T1000 (cell line): ENCODE data around the gene MRPL42.
"Not testable (repeated sequence)": the region's sequence is repeated elsewhere in the genome, so short reads cannot be mapped to it uniquely, and the experiment has no call there.

Source experiments
- DNase-seq: peaks from one replicate; lab custom pipeline; 2025; ENCODE audit warnings: mixed read lengths; lab: John Stamatoyannopoulos, UW

The MRPL42 gene

DNA sequence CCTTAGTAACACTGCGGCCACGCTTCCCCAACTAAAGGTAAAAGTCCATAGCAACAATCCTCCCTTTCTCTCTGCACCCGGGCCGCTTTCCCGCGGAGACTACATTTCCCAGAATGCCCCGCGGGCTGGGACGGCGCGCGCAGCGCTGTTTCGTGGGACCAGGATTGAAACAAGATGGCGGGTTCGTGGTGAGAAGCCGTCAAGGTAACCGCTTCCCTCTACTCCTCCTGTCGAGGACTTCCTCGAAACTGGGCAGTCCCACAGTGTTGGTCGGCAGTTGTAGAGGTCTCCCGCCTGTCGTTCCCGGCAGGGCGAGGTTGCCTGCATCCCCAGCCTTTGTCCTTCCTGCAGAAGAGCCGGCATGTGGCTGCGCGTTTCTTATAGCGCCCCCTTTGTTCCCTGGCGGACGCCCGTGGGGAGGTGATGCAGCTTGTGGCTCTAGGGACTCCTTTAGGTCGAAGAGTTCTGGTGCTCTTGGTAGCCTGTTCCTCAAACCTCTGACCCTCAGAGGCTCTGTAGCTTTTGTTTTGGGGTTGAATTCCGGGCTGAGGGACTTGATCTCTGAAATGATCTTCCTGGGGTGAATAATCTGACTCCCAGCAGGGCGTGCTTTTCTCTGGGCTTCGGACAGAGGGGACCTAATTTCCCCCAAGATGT is at the start of gene MRPL42:
TSS of gene MRPL42 (plus strand) at position 164 of the 657 bp plus-strand sequence. CDS start 1,772 bp downstream, outside the sequence.
- DNase-seq: peak; percentile 100

DNA sequence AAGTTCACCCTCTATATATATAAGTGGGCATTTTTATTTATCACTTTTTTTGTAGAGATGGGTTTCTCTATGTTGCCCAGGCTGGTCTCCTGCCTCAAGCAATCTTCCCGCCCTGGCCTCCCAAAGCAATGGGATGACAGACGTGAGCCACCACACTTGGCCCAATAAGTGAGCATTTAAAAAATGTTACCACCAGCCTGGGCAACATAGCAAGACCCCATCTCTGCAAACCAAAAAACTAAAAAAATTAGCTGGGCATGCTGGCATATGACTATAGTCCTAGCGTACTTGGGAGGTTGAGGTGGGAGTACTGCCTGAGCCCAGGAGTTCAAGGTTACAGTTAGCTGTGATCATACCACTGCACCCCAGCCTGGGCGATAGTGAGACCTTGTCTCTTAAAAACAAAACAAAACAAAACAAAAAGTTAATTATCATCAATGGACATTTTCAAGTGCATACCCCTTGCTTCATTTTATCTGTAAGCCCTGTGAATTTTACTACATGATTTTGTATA is 49.3 kb upstream of the MRPL42 start:
- DNase-seq: no peak

- no peak for DNase-seq
Measured at GRCh38 chr12:93419388-93420034, 47.8 kb upstream of the MRPL42 start.

DNA sequence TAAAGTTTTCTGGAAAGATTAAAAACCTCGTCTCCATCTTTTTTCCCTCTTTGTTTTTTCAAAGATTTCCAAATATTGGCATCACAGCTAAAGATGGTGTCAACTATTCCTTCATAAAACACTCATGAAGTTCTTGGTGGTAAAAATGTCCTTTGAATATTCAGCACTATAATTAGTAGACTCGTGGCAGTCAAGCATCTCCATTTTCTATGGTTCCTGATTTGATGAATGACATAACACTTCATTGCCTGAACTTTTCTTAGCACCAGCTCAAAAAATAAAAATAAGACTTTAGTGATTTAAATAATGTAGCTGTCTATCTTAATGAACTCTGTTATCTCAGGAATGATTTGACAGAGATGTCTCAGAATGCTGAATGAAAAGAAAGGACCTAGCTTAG is 45.3 kb upstream of the MRPL42 start:
- DNase-seq: no peak

GRCh38 chr12:93425736-93426411 is 41.4 kb upstream of the MRPL42 start:
- no peak for DNase-seq

DNA sequence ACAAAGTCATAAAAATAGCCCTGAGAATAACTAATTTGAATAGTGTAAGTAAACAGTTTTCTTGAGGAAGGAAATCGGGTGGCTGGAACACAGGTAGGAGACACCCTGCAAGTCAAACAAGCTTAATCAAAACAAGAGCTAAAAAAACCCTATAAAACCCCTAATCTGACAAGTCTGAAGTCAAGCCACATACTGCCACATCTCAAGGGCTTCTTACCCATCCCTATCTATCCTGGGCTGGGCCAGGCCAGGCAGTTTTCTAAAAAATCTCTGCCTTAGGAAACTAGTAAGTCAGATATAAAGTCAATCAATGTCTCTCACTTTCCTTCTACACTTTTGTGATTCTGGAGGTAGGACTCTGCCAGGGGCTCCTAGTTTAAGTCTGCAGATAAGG is 40.9 kb upstream of the MRPL42 start:
- DNase-seq: no peak

DNA sequence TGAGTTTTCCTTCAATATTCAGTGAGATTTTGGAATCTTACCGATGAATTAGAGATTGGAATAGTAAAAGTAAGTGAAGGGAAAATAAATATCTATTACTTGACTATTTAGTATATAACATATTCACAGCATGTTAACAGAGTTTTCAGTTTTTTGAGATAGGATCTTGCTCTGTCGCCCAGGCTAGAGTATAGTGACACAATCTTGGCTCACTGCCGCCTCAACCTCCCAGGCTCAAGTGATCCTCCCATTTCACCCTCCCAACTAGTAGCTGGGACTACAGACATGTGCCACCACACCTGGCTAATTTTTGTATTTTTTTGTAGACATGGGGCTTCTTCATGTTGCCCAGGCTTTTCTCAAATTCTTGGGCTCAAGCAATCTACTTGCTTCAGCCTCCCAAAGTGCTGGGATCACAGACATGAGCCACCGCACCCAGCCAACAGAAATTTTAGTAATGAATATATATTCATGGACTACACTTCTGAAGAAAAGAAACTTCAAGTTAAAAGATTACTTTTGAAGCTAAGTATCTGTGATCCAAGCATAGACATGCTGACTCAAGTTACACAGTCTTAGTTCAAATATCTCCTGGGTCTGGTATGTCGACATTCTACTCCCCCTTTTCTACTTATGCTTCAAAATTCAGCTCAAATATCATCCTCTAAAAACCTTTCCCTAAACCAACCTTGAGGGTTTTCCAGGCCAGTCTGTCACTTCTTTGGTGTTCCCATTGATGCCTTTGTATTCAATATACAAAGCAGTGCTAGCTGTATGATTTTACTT is 39.3 kb upstream of the MRPL42 start:
- DNase-seq: no peak

GRCh38 chr12:93429448-93429847 is 37.9 kb upstream of the MRPL42 start:
- DNase-seq: no peak

DNA sequence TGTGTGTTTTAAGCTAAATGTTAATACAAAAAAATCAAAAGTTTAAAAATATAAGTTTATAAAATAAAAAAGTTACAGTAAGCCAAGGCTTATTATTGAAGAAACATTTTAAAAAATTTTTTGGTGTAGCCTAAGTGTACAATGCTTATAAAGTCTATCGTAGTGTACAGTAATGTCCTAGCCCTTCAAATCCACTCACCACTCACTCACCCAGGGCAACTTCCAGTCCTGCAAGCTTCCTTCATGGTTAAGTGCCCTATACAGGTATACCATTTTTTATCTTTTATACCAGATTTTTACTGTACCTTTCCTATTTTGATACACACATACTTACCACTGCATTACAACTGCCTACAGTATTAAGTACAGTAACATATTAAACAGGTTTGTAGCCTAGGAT is 37.5 kb upstream of the MRPL42 start:
- no peak for DNase-seq

- no peak for DNase-seq
Measured at GRCh38 chr12:93430280-93430679, 37.0 kb upstream of the MRPL42 start.

GRCh38 chr12:93432031-93432430 is 35.3 kb upstream of the MRPL42 start:
- not testable (repeated sequence) for DNase-seq

DNA sequence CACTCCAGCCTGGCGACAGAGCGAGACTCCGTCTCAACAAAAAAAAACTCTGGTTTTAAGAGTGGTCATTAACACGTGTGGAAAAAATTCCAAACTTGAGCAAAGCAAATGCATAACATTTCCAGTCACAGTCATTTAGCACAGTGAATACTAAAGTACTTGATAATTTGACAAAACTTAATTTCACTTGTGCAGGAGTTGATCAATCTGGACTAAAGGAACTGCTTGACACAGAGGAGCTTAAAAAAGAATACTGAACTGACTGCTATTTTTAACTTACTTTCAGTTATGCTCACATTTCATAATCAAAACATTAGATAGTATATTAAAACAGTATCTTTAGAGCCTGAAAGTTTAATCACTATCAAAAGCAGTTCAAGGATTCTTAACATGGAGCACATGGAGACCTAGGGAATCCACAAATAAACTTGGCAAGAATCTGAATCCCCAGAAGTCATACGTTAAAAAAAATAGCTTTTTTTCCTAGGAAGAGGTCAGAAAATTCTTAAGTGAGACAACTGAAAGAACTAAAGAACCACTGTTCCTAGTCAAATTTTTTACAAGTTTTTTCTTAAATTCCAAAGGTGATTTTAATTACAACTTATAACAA is 33.0 kb upstream of the MRPL42 start:
- DNase-seq: no peak

DNA sequence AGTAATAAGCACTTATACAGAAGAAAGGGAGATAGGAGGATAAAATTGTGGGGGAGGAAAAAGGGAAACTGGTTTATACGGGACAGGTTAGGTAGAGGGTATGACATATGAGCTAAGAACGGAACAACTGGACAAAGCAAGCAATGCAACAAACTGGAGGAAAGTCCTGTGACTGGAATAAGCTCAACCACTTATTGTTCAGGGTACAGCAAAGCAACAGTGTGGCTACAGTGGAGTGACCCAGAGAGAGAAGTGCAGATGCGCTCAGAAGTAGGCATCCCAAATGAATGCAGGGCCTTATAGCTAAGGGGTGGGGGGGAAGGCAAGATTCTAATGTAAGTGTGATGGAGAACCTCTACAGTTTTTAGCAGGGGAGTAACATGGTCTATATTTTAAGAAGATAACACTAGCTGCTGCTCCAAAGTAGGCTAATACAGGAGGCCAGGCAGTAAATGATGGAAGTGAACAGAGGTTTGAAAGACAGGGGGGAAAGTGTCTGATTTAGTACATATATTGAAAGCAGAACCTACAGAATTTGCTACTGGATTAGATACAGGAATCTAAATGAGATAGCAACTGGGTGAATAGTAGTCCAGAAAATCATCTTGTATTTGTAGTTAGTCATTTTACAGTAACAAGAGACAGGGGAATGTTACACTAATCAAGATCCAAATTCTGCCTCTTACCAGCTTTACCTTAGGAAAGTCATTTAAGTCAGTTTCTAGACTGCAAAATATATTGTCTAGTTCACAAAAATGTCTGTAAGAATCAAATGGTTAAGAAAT is 28.9 kb upstream of the MRPL42 start:
- DNase-seq: no peak

DNA sequence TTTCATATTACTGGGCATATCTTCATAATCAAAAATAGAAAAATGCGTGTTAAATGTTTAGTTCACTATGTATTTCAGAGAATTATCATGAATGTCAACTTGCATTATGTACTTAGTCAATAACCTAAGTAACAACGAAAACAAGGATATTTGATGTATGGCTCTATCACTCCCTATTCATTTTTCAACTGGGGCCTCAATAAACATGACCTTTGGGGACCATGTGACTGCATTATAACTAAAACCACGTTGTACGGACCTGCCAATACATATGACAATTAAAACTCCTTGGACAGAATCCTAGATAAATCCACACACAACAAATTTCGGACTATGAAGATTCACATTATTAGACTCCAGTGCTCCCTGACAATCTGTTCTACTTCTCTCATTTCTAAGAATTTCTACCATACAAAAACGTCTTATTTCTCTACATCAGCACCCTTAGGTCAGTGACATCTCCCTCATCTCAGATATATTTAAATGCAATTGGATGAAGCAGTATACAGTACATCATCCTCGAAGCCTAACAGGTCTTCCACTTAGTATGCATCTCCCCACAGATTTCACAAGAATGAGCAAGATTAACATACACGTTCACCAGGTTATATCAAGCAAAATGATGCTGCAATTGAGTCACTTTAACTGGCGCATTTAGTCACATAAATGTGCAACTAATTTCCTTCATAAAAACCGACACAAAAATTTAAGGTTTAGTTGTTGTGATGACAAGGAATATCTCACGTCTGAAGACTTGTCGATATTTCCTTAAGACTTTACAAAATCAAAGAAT is 27.1 kb upstream of the MRPL42 start:
- DNase-seq: no peak

DNA sequence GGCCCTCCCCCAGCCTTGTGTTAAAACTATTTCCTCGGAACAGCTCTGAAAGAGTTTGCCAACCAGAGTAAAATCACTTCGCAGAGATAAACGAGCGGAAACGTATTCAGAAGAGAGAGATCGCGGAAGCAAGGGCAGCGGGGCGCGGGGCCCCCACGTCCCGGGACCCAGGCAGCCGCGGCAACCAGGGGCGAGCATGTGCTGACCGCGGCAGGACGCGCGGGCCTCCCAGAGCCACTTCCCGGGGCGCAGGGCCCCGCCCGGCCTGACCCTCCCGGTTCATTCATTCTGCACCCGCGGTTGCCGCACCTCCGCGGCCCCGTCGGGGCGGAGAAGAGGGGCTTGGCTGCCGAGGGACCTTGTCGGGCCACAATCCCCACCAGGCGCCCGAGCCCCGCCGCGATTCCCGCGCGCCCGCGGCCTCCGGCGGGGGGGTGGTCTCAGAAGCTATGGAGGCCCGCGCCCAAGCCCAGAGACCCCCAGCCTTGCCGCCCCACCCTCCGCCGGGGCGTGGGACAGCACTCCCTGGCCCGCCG is 26.2 kb upstream of the MRPL42 start:
- peak; percentile 92 for DNase-seq

DNA sequence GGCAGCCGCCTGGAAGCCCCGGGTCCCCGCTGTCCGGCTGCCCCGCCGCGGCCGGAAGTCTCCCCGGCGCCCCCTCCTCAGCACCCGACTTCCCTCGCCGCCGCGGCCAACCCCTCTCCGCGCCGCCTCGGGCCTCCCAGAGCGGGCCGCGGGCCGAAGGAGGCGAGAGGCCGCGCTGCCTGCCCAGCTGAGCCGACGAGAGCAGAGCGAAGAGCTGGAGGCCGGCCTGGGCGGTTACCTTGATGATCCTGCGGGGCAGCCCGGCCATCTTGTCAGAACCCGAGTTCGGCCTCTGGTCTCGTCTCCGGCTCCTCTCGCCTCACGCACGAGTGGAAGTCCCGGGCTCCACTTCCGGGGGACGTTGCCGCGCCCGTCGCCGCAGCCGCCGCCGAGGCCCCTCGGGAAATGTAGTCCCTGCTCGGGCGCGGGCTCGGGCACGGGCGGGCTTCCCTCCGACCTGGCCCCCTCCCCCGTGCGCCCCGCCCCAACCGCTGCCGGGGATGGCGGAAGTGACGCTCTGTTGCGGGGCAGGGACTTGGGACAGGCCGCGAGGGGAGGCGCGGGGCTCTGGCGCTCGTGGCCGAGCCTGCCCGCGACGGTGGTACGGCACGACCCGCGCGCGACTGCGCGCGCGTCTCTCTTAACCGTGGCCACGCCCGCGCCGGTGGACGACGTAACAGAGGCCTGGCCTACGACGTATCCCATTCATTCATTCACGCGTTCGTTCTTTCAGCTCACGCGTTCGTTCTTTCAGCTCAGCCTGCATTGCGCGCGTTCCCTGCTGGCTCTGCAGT is 25.5 kb upstream of the MRPL42 start, which contains the start of gene UBE2N:
TSS of gene UBE2N (minus strand) at position 331 of the 794 bp plus-strand sequence. CDS start at position 268, 63 bp downstream.
- DNase-seq: peak; percentile 100

DNA sequence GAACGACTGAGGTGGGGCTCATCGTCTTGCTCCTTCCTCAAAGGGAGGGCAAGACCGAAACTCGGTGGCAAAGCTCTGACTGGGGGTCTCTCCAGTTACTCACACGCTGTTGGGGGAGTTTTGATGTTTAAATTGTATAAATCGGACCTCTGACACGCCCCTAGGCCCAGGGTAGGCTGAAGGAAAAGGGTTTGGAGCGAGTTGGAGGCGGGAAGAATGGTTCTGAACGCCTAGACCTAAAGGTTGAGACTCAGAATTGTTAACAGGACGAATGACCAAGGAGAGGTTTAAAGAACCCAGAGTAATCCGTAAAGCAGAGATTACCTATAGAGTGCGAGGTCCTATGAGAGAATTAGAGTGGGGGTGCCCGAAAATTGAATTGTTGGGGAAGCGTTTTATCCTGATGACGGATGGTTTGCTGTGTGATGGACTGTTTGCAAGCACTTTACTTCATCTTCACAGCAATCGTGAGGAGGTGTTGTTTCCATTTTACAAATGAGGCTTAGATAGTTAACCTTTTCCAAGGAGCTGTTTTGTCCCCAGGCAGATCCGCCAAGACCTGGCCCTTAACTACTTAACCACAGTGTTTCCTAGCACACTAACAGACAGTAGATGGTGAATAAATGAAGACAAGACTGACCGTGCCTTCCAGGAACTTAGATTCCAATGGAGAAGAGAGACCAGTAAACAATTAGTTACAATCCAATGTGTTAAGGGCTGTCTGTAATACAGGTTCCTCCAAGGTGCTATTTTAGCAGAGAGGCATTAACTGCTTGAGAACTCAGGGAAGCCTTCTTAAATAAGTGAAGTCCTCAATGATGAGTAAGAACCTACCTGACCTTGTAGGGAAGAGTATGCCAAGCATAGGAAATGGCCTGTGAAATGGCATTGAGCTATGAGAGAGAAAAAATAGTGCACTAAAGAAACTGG is 24.6 kb upstream of the MRPL42 start:
- no peak for DNase-seq

GRCh38 chr12:93443576-93443975 is 23.7 kb upstream of the MRPL42 start:
- no peak for DNase-seq
